AG10803 (cell line): ENCODE data around the gene RTEL1.
"Not testable (repeated sequence)": the region's sequence is repeated elsewhere in the genome, so short reads cannot be mapped to it uniquely, and the experiment has no call there.

Experiments
- DNase-seq: peaks from one replicate; pipeline ENCODE4 v3.0.0; 2010; ENCODE audit warnings: low read depth
- H3K4me3 ChIP-seq: 2 replicates; pipeline ENCODE4 v1.5.1; 2011; ENCODE audit warnings: mild to moderate bottlenecking, low read length, control low read depth
- CTCF ChIP-seq: conservative IDR thresholded peaks from 2 replicates; pipeline ENCODE4 v1.5.1; 2011; ENCODE audit warnings: mild to moderate bottlenecking, low read length, control low read depth, inconsistent platforms

The RTEL1 gene

GRCh38 chr20:63653974-63654668 is 4.0 kb upstream of the RTEL1 start:
- no peak for TF ChIP-seq CTCF
- no peak for DNase-seq
- H3K4me3 ChIP-seq: no peak overlapping the region; the same call in 1 of the 2 replicates

DNA sequence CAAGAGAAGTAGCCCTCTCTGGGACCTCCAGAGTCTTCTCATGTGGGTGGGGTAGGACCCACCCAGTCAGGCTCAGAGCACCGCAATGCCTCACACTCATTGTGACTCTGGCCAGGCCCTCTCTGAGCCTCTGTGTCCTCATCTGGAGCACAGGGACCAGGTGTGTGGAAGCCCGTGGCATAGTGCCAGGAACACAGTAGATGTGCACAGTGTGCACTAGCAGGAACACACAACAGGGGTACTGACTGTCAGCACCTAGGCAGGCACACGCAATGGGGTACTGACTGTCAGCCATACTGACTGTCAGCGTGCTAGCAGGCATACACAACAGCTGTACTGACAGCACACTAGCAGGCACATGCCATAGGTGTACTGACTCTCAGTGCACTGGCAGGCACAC is 2.9 kb upstream of the RTEL1 start:
- no peak for TF ChIP-seq CTCF
- no peak overlapping the region for H3K4me3 ChIP-seq
- DNase-seq: no peak

DNA sequence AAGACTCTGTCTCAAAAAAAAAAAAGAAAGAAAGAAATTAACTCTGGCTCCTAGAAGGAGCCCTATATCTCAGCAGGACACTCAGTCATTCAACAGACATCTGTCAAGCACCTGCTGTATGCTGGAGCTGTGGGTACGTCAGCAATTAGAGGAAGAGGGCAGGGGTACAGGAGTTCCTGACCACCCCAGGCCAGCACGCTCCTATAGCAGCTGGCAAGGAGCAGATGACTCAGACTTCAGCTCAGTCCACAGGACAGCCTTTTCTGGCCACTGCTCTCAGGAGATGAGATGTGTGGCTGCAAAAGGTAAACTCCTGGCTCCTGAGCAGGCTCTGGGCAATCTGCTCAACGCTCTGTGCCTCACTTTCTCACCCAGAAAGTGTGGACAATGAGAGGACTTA is 1.7 kb upstream of the RTEL1 start:
- no peak for DNase-seq
- no peak overlapping the region for H3K4me3 ChIP-seq
- no peak for TF ChIP-seq CTCF

DNA sequence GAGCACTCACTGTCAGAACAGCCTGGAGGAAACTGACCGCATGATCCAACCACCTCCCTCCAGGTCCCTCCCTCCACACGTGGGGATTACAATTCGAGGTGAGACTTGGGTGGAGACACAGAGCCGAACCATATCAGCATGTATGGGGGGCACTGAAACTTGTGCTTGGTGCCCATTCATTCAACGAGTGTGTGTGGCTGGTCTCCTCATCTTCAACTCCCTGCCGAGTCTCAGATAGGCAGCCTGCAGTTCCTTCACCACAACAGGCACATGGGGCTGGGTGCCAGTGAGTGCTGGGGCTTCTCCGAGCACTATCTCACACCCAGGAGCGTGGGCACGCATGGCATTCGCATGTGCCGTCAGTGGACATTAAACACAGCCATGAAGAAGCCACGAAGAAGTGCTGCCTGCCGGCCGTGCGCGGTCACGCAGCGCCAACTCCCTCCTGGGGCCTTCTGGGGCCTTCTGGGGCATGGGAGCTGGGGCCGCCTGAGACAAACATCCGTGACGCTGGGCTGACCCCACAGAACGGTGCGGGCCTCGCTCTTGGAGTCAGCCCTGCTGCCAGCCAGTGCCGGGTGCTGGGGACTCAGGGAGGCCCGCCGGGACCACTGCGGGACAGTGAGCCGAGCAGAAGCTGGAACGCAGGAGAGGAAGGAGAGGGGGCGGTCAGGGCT is 714 bp upstream of the RTEL1 start:
- peak overlapping the region; percentile 88 for H3K4me3 ChIP-seq
- no peak for TF ChIP-seq CTCF
- DNase-seq: peak; percentile 20

DNA sequence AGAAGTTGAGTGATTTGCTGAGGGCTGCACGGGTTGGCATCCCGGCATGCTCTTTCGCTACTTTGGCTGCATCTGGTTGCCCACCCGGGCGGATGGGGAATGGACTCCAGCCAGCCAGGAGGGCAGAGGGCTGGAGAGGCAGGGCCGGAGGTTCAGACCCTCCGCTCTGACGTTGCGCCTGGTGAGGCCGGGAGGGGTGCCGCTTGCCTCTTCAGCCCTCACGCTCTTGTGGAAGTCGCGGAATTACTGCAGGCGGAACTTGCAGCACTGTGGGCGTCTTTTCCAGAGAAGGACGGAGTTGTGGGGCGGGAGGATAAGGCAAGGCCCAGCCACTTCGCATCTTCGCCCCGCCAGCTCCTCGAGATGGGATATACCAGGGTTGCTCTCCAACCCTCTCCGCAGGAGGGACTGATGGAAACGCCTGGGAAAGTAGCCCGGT is 656 bp downstream of the RTEL1 start:
- DNase-seq: peak; percentile 50
- no peak for TF ChIP-seq CTCF

GRCh38 chr20:63659370-63659769 is 1.3 kb downstream of the RTEL1 start:
- no peak for TF ChIP-seq CTCF
- no peak for DNase-seq
- H3K4me3 ChIP-seq: peak overlapping the region; percentile 88

More for the DNA sequence above, 656 bp downstream of the RTEL1 start:
- H3K4me3 ChIP-seq: peak overlapping the region; percentile 88

- DNase-seq, H3K4me3 ChIP-seq: not testable (repeated sequence)
Measured at GRCh38 chr20:63660174-63660573, 2.1 kb downstream of the RTEL1 start.
